HCT116 (cell line): ENCODE data around the gene MTOR.

Experiments
- CEBPB ChIP-seq: IDR thresholded peaks from 2 replicates; pipeline ENCODE4 v1.6.1; 2012; ENCODE audit warnings: low read depth
- EZH2phosphoT487 ChIP-seq: fragments of 200-600 bp; IDR thresholded peaks from 2 replicates; pipeline ENCODE4 v1.6.1; 2018; ENCODE audit warnings: antibody characterized with exemption, borderline replicate concordance
- FOSL1 ChIP-seq: IDR thresholded peaks from 2 replicates; pipeline ENCODE4 v1.6.1; 2012; ENCODE audit warnings: low read depth
- RAD21 ChIP-seq: IDR thresholded peaks from 2 replicates; pipeline ENCODE4 v1.6.1; 2012; ENCODE audit warnings: low read depth, mild to moderate bottlenecking
- SIN3A ChIP-seq: IDR thresholded peaks from 2 replicates; pipeline ENCODE4 v1.6.1; 2012; ENCODE audit warnings: low read depth
- SRF ChIP-seq: IDR thresholded peaks from 2 replicates; pipeline ENCODE4 v1.6.1; 2012; ENCODE audit warnings: low read depth
- TCF7L2 ChIP-seq: IDR thresholded peaks from 2 replicates; pipeline ENCODE4 v1.7.0; 2011; ENCODE audit warnings: borderline replicate concordance, inconsistent platforms; ENCODE audit not compliant: insufficient read depth, insufficient read length; ENCODE audit errors: extremely low read depth
- YY1 ChIP-seq: IDR thresholded peaks from 2 replicates; pipeline ENCODE4 v1.6.1; 2011; ENCODE audit warnings: low read length, low read depth, moderate library complexity, mild to moderate bottlenecking; ENCODE audit not compliant: insufficient replicate concordance; ENCODE audit errors: extremely low read depth
- TF ChIP-seq, protein P1 (sequence below): IDR thresholded peaks from 2 replicates; pipeline ENCODE4 v1.6.1; 2012
- TF ChIP-seq, protein P2 (sequence below), 3 experiments: fragments of 200-600 bp in 1 of 3; sonication (generic) in 1 of 3; IDR thresholded peaks in 2 of 3; conservative IDR thresholded peaks in 1 of 3; 2 replicates each; pipeline ENCODE4 v1.5.1; 2012 to 2017; ENCODE audit warnings: low read depth in 2 of 3, low read length in 2 of 3, antibody characterized with exemption in 1 of 3, borderline replicate concordance in 1 of 3, control low read depth in 1 of 3, mild to moderate bottlenecking in 1 of 3, mixed read lengths in 1 of 3, mixed run types in 1 of 3, moderate library complexity in 1 of 3; ENCODE audit not compliant: insufficient read depth in 1 of 3
- TF ChIP-seq, protein P3 (sequence below): IDR thresholded peaks from 2 replicates; pipeline ENCODE4 v1.6.1; 2011; ENCODE audit warnings: mild to moderate bottlenecking, low read length, moderate library complexity; ENCODE audit not compliant: insufficient replicate concordance; ENCODE audit errors: extremely low read depth

DNA sequence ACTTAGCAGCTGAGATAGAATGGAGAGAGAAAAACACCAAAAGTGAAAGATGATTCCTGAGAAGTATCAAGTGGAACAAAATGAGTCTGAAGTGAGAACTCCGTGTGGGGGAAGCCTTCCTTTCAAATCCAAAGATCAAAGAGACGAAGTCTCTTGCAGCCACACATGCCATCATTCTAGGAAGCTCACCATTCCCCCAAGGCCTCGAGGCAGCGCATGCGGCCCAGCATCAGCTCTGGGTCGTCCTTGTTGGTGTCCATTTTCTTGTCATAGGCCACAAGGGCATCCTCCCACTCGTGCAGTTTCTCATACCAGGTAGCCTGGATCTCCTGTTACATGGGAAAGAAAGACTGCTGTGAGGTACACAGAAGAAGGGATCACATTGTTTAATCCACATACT lies 105.4 kb downstream of the MTOR start:
- TF ChIP-seq YY1 (no peak), EZH2phosphoT487 (no peak), SRF (no peak), SIN3A (no peak), FOSL1 (no peak), TCF7L2 (no peak), RAD21 (no peak), CEBPB (no peak)
- TF ChIP-seq, protein P1, sequence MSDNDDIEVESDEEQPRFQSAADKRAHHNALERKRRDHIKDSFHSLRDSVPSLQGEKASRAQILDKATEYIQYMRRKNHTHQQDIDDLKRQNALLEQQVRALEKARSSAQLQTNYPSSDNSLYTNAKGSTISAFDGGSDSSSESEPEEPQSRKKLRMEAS, result no peak
- TF ChIP-seq, protein P2, sequence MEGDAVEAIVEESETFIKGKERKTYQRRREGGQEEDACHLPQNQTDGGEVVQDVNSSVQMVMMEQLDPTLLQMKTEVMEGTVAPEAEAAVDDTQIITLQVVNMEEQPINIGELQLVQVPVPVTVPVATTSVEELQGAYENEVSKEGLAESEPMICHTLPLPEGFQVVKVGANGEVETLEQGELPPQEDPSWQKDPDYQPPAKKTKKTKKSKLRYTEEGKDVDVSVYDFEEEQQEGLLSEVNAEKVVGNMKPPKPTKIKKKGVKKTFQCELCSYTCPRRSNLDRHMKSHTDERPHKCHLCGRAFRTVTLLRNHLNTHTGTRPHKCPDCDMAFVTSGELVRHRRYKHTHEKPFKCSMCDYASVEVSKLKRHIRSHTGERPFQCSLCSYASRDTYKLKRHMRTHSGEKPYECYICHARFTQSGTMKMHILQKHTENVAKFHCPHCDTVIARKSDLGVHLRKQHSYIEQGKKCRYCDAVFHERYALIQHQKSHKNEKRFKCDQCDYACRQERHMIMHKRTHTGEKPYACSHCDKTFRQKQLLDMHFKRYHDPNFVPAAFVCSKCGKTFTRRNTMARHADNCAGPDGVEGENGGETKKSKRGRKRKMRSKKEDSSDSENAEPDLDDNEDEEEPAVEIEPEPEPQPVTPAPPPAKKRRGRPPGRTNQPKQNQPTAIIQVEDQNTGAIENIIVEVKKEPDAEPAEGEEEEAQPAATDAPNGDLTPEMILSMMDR (IDR thresholded peaks at IDR 0.05 in 2 of 3, conservative IDR thresholded peaks at IDR 0.05 in 1 of 3; ENCODE audit: borderline replicate concordance in 1 of 3, insufficient read depth in 1 of 3, low read depth in 2 of 3, low read length in 2 of 3), result no peak
- TF ChIP-seq, protein P3, sequence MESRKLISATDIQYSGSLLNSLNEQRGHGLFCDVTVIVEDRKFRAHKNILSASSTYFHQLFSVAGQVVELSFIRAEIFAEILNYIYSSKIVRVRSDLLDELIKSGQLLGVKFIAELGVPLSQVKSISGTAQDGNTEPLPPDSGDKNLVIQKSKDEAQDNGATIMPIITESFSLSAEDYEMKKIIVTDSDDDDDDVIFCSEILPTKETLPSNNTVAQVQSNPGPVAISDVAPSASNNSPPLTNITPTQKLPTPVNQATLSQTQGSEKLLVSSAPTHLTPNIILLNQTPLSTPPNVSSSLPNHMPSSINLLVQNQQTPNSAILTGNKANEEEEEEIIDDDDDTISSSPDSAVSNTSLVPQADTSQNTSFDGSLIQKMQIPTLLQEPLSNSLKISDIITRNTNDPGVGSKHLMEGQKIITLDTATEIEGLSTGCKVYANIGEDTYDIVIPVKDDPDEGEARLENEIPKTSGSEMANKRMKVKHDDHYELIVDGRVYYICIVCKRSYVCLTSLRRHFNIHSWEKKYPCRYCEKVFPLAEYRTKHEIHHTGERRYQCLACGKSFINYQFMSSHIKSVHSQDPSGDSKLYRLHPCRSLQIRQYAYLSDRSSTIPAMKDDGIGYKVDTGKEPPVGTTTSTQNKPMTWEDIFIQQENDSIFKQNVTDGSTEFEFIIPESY, result no peak
